IPS-20b (cell line): Measurements from ENCODE around the gene ZBTB42.
A peak's percentile ranks its signal among the peaks of the same experiment; 100 is the strongest.

Experiments used
- H3K27ac ChIP-seq: one replicate; pipeline ENCODE4 v1.5.1; 2013; ENCODE audit warnings: low read length
- H3K27me3 ChIP-seq: 2 replicates; pipeline ENCODE4 v1.6.1; 2013; ENCODE audit warnings: mild to moderate bottlenecking, low read length, inconsistent platforms; ENCODE audit not compliant: insufficient read depth
- H3K36me3 ChIP-seq: 2 replicates; pipeline ENCODE4 v1.6.1; 2013; ENCODE audit warnings: low read depth, mild to moderate bottlenecking, inconsistent platforms, low read length, moderate library complexity; ENCODE audit not compliant: insufficient read depth
- H3K4me1 ChIP-seq: 2 replicates; pipeline ENCODE4 v1.6.1; 2013; ENCODE audit warnings: mild to moderate bottlenecking, control low read depth, inconsistent platforms, low read length, moderate library complexity; ENCODE audit not compliant: insufficient read depth
- H3K4me3 ChIP-seq: 2 replicates; pipeline ENCODE4 v1.5.1; 2013; ENCODE audit warnings: mild to moderate bottlenecking, low read length, inconsistent platforms
- H3K9ac ChIP-seq: 2 replicates; pipeline ENCODE4 v1.6.1; 2013; ENCODE audit warnings: low read depth, mild to moderate bottlenecking, inconsistent platforms, low read length, moderate library complexity
- H3K9me3 ChIP-seq: 2 replicates; pipeline ENCODE4 v1.6.1; 2013; ENCODE audit warnings: mild to moderate bottlenecking, low read depth, low read length, inconsistent platforms; ENCODE audit not compliant: insufficient read depth

Gene ZBTB42

DNA sequence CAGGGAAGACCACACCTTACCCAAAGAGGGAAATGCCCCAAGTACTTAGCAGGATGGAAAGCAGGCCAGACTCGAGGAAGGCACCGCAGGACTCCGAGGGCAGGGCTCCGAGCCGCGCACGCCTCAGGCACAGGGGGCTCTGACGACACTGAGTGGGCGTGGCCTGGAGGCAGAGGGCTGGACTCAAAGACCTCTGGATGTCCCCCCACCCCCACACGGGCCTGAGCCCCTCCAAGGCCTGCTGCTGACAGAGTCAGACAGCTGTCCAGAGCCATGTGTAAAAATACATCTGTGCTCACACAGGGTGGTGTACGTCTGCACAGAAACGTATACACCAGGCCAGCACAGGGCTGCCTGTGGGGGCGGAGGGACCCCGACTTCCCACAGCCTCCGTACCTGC lies 6.8 kb upstream of the ZBTB42 start:
- Histone ChIP-seq H3K4me1 (peaks cover 10% of the 10 kb centered on the region; the same call in 1 of the 2 replicates), H3K27me3 (peaks cover 51% of the 10 kb centered on the region), H3K4me3 (peak overlapping the region; percentile 75), H3K36me3 (no peaks in the 10 kb centered on the region; the same call in 1 of the 2 replicates), H3K9me3 (no peaks in the 10 kb centered on the region), H3K9ac (peak overlapping the region; percentile 58; the same call in 1 of the 2 replicates), H3K27ac (no peak overlapping the region)

DNA sequence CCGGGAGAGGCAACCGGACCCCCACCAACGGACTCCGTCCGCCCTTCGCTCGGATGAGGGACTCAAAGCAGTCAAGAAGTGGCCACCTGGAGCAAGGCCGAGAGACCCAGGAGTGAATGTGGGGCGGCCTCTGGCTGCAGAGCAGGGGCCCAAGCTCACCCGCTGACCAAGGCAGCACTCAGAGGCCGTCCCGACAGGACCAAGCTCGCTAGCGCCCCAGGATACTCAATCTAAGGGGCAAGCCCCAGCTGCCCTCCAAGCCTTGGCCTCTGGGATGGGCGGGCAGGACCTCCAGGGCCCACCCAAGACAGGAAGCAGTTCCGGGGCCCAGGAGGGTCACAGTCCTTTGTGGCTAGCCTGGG lies 6.3 kb upstream of the ZBTB42 start:
- Histone ChIP-seq H3K9ac (peak overlapping the region; percentile 58; the same call in 1 of the 2 replicates), H3K9me3 (no peaks in the 10 kb centered on the region), H3K27me3 (peaks cover 56% of the 10 kb centered on the region), H3K36me3 (no peaks in the 10 kb centered on the region; the same call in 1 of the 2 replicates), H3K27ac (no peak overlapping the region), H3K4me1 (peaks cover 13% of the 10 kb centered on the region; the same call in 1 of the 2 replicates), H3K4me3 (peak overlapping the region; percentile 75)

DNA sequence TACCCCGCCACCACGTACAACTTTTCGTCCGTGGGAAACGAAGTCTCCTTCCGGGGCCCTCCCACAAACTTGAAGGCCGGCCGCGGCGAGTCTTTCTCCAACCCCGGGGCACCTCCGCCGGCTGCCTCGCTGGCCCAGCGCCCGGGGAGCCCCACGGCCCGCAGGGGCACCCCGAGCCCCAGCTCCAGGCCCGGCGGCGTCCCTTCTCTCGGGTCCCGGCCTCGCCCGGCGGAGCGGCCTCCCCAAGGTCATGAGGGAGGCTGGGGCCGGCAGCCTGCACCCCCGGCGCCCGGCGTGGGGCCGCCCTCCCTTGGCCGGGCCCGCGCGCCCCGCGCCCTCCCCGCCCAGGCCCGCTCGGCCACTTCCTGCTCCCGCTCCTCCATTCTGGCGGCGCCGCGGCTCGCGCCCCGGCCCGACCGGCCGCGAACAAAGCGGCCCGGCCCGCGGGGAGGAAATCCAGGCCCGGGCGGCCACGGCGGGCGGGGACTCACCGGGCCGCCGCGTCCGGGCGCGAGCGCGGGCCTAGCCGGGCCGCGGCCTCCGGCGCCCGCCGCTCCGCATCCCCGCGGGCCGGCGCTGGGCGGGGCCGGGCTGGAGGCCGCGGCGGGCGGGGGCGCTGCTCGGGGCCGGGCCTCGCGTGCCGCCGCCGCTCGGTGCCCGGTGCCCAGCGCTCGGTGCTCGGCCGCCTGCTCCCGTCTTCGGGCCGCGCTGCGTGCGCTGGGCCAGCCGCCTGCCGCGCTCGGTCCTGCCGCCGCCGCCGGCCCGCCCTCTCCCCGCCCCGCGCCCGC lies 5.7 kb upstream of the ZBTB42 start, which contains the start of gene AKT1:
TSS of gene AKT1 (minus strand) at position 756 of the 788 bp plus-strand sequence. CDS start 3,105 bp downstream, outside the sequence.
- peak within 1 kb of the TSS; percentile 58; the same call in 1 of the 2 replicates for H3K9ac ChIP-seq
- H3K4me1 ChIP-seq = peaks cover 13% of the 10 kb centered on the region; the same call in 1 of the 2 replicates
- no peaks in the 10 kb centered on the region for H3K36me3 ChIP-seq
- peaks cover 61% of the 10 kb centered on the region for H3K27me3 ChIP-seq
- H3K4me3 ChIP-seq = peak within 1 kb of the TSS; percentile 75
- H3K9me3 ChIP-seq = no peaks in the 10 kb centered on the region
- H3K27ac ChIP-seq = no peak within 1 kb of the TSS

DNA sequence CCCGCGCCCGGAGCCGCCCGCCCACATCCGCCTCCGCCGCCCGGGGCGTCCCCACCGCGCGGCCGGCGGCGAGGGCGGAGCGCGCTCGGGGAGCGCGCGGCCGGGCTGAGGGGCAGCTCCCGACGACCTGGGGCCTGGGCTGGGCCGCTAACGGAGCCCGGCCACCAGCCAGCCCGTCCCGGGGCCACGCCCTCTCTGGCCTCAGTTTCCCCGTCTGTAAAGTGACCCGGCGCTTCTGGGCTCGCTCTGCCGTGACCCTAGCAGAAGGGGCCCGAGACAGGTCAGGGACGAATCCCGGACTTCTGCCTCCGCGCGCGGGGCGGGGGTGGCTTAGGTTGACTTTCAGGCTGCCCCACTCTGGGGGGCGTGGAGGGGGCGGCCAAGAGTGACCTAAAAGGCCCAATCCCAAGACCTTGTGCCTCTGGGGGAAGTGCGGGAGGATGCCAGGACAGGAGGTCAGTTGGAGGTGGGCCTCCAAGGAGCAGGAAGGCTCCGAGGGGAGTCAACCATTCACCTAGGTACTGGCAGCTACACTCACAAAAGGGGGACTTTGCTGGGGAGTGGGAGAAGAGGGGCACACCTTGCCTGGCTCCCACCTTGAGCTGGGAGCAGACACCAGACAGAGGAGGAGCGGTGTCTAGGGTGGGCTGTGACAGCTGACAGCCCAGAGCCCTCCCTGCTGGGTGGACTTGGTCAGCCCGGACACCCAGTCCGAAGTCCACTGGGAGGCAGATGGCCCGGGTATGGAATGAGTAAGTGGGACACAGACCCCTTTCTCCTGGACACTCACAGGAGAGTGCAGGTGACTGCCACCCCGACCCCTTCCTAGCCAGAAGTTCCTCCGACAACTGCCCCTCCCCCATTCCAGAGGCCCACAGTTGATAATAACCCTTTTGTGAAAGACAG lies 4.9 kb upstream of the ZBTB42 start:
- Histone ChIP-seq H3K4me3 (peak overlapping the region; percentile 65; the same call in 1 of the 2 replicates), H3K9ac (no peak overlapping the region; the same call in 1 of the 2 replicates), H3K36me3 (no peaks in the 10 kb centered on the region), H3K27ac (no peak overlapping the region), H3K9me3 (no peaks in the 10 kb centered on the region), H3K27me3 (peaks cover 65% of the 10 kb centered on the region), H3K4me1 (peaks cover 13% of the 10 kb centered on the region; the same call in 1 of the 2 replicates)

DNA sequence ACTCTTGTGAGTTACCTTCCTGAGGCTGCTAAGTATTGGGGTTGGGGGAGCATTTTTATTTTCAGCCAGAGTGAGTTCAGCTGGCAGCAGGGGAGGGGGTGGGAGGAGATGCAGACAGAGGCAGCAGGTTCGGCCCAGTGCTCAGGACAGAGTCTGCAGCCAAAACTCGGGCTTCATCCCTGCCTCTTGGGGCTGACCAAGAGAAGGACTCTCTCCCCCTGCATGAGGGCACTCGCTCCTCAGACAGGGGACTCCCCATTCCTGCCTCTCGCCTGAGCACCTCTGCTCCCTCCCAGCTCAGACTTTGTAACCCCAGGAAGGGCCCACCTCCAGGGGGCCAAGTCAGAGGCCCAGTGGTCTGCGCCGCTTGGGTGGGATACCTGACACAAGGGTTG lies 4.2 kb upstream of the ZBTB42 start:
- no peaks in the 10 kb centered on the region for H3K9me3 ChIP-seq
- no peak overlapping the region for H3K27ac ChIP-seq
- H3K4me1 ChIP-seq = peaks cover 17% of the 10 kb centered on the region; the same call in 1 of the 2 replicates
- H3K4me3 ChIP-seq = no peak overlapping the region
- H3K27me3 ChIP-seq = peaks cover 72% of the 10 kb centered on the region
- no peak overlapping the region for H3K9ac ChIP-seq
- no peaks in the 10 kb centered on the region for H3K36me3 ChIP-seq

DNA sequence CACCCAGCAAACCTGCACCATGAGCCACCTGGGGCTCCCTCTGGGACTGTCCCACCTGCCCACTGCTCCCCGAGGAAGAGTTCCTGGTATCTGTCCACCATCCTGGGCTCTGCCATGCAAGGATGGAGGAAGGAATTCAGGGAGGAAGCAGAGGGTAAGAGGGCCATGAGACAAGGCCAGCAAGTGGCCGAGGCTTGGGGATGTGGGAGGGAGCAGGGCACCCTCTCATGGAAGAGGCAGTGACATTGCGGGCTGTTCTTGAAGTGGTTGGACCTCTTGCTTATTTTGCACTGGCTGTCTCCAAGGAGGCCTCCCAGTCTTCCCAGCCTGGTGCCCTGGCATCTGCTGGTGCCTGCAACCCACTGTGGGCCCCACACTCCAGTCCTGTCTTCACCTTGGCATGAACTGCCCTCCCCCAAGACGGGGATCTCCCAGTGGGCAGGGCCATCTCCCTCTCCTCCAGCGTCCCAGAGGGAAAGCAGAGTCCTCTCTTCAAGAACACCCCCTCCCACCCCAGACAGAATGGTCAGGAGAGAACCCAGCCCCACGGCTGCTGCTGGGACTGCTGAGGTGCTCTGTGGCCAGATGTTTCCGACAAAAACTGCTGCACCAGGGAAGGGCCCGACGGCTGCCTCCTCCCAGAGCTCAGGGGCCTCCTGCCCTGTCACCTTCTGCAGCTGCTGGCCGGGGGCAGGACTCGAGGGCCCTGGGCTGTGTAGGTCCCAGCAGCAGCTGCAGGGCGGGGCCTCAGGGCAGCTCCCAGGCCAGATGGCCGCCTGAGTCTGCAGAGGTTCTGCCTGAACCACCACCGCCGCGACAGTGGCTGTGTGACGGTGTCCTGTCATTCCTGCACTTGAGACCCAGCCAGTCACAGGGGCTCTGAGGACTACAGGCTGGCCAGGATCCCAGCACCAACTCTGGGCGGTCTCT lies 3.5 kb upstream of the ZBTB42 start:
- Histone ChIP-seq H3K27ac (no peak overlapping the region), H3K27me3 (peaks cover 79% of the 10 kb centered on the region), H3K9ac (no peak overlapping the region), H3K9me3 (no peaks in the 10 kb centered on the region), H3K36me3 (no peaks in the 10 kb centered on the region), H3K4me1 (peaks cover 17% of the 10 kb centered on the region; the same call in 1 of the 2 replicates), H3K4me3 (no peak overlapping the region)

DNA sequence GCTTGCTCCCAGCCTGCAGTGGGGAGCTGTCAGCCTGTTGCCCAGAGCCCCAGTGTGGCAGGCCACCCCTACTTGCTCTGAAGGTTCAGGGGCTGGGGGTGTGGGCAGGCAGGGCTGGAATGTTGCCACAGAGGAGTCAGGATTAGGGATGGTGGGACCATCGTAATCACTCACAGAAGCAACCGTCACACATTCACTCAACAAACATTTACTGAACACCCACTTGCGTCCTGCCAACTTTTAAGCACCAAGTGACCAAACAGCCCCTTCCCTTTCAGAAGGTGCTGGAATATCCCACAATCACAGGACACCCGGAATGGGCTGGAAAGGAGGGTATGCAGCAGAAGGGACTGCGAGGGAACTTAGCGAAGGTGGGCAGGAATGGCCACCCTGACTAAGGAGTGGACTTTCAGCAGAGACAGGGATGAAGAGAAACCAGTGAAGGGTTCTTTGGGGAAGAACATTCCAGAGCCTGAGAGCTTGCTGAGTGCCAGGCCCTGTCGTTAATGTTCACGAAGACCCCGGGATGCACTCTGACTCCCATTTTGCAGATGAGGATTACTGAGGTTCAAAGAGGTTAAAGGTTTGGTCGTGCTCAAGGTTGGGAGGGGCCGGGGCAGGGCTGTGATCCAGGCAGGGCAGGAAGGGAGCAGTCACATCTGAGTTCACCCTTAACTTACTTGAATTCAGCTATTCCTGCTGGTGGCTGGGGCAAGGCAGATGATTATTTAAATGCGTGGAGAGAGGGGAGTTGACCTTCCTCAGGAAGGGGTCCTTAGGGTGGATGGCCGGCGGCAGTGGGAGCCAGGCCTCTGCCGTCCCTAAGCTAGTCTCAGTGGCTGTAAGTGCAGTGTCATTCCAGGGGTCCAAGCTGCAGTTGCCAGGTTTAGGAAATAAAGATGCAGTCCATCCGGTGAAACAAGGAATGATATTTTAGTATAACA lies 2.3 kb upstream of the ZBTB42 start:
- peaks cover 15% of the 10 kb centered on the region; the same call in 1 of the 2 replicates for H3K4me1 ChIP-seq
- no peak overlapping the region for H3K9ac ChIP-seq
- peaks cover 81% of the 10 kb centered on the region for H3K27me3 ChIP-seq

DNA sequence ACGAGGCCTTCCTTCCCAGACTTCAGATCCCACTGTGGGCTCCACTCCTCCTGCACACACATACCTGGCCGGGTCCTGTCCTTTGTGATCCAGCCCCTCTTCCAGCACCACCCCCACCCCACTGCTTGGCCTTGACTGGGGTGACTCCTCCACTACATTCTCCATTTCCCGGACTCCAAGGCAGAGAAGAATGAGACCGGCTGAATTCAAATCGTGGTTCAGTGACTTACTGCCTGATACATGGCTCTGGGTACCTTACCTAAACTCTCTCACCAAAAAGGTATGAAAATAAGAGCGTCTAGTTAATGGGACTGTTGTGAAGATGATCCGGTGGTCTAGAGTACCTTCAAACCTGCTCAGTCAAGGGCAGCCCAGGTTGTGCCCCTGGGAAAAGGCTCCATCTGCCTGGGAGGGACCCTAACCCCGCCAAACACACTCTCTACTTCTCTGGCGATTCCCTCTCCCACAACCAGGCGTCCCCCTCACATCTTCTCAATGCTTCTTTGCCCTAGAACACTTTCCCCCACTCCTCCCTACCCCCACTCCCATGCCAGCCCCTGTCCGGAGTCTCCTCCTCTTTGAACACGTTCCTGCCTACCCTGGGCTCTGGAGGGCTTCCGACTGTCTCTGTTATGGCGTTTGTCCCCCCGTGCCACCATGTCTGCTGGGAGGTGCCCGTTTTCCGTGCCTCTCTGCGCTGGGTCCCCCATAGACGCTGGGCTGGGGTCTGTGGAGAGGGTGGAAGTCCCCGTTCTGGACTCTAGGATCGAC lies 1.5 kb upstream of the ZBTB42 start:
- no peaks in the 10 kb centered on the region for H3K9me3 ChIP-seq
- peak overlapping the region; percentile 69; the same call in 1 of the 2 replicates for H3K9ac ChIP-seq
- no peaks in the 10 kb centered on the region for H3K36me3 ChIP-seq
- H3K4me3 ChIP-seq = peak overlapping the region; percentile 74
- peaks cover 11% of the 10 kb centered on the region; the same call in 1 of the 2 replicates for H3K4me1 ChIP-seq
- H3K27me3 ChIP-seq = peaks cover 72% of the 10 kb centered on the region
- no peak overlapping the region for H3K27ac ChIP-seq

More for the DNA sequence above, 2.3 kb upstream of the ZBTB42 start:
- no peaks in the 10 kb centered on the region for H3K9me3 ChIP-seq
- no peak overlapping the region for H3K27ac ChIP-seq
- no peak overlapping the region; the same call in 1 of the 2 replicates for H3K4me3 ChIP-seq
- H3K36me3 ChIP-seq = no peaks in the 10 kb centered on the region

DNA sequence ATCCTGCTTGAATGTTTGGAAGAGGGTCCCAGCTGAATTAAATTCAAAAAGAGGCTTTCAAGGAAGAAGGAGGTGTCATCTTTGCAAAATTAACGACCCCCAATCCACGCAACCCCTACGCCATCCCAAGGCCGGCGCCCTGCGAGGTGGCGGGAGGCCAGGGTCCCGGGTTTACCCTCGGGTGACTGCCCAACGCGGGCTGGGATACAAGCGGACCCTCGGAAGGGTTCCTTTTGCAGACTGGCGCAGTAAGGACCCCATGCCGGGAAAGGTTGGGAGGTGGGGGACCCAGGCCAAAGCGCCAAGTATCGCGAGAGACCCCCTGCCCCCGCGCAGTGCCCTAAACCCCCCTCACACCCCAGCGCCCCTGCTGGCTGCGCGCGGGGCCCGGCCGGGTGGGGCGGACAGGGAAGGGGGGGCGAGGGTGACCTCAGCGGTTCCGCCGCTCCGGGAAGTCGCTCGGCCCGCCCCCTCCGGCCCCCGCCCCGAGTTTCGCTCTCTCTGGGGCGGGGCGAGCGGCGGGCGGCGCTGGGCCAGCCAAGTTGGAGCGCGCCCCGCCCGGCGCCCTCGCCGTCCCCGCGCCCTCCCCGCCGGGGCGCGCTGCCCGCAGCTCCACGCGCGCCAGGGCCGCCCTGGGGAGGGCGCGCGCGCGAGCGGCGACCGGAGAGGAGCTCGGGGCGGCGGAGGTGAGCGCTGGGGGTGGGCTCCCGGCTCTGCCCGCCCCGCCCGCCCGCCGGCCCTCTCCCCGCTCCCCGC lies 708 bp upstream of the ZBTB42 start:
- no peak overlapping the region for H3K27ac ChIP-seq
- no peaks in the 10 kb centered on the region for H3K36me3 ChIP-seq
- H3K27me3 ChIP-seq = peaks cover 67% of the 10 kb centered on the region
- peaks cover 11% of the 10 kb centered on the region; the same call in 1 of the 2 replicates for H3K4me1 ChIP-seq
- peak overlapping the region; percentile 74 for H3K4me3 ChIP-seq
- H3K9ac ChIP-seq = peak overlapping the region; percentile 69; the same call in 1 of the 2 replicates
- no peaks in the 10 kb centered on the region for H3K9me3 ChIP-seq
